HG03103 (cell line): Measurements from ENCODE around the gene LYZL1.
"Not testable (repeated sequence)": the region's sequence is repeated elsewhere in the genome, so short reads cannot be mapped to it uniquely, and the experiment has no call there.

Source experiments
- ATAC-seq: cut with Tn5 transposase; IDR thresholded peaks from one replicate; pipeline ENCODE4 v1.9.1; 2021; ENCODE audit warnings: low read depth; ENCODE audit not compliant: unreplicated experiment

LYZL1 gene

GRCh38 chr10:29288906-29289305 lies at the start of gene LYZL1:
TSS of gene LYZL1 (plus strand) at chr10:29289070. CDS start at chr10:29291868, 2,798 bp downstream.
- ATAC-seq: not testable (repeated sequence)

GRCh38 chr10:29239569-29240472 lies 49.0 kb upstream of the LYZL1 start:
- ATAC-seq: no peak

GRCh38 chr10:29240986-29241660 lies 47.7 kb upstream of the LYZL1 start:
- no peak for ATAC-seq

- ATAC-seq: no peak
These were observed 46.9 kb upstream of the LYZL1 start for GRCh38 chr10:29241925-29242324.

- ATAC-seq: no peak
These were observed 45.8 kb upstream of the LYZL1 start for GRCh38 chr10:29243066-29243465.

- ATAC-seq: no peak
These were observed 45.1 kb upstream of the LYZL1 start for GRCh38 chr10:29243750-29244149.

GRCh38 chr10:29244978-29245377 lies 43.9 kb upstream of the LYZL1 start:
- ATAC-seq: no peak

- ATAC-seq: no peak
These were observed 43.4 kb upstream of the LYZL1 start for GRCh38 chr10:29245476-29245875.

- ATAC-seq: no peak
These were observed 42.4 kb upstream of the LYZL1 start for GRCh38 chr10:29246449-29246848.

- ATAC-seq: no peak
These were observed 40.7 kb upstream of the LYZL1 start for GRCh38 chr10:29248158-29248557.

GRCh38 chr10:29249018-29249417 lies 39.9 kb upstream of the LYZL1 start:
- no peak for ATAC-seq

- ATAC-seq: no peak
These were observed 38.8 kb upstream of the LYZL1 start for GRCh38 chr10:29250066-29250465.

GRCh38 chr10:29252811-29253689 lies 35.8 kb upstream of the LYZL1 start:
- no peak for ATAC-seq

- no peak for ATAC-seq
These were observed 35.2 kb upstream of the LYZL1 start for GRCh38 chr10:29253690-29254029.

- no peak for ATAC-seq
These were observed 34.5 kb upstream of the LYZL1 start for GRCh38 chr10:29254123-29255046.

GRCh38 chr10:29255104-29255503 lies 33.8 kb upstream of the LYZL1 start:
- no peak for ATAC-seq

GRCh38 chr10:29256019-29256418 lies 32.9 kb upstream of the LYZL1 start:
- ATAC-seq: no peak

GRCh38 chr10:29256586-29256985 lies 32.3 kb upstream of the LYZL1 start:
- ATAC-seq: no peak

GRCh38 chr10:29257106-29257783 lies 31.6 kb upstream of the LYZL1 start:
- ATAC-seq: no peak
